ENCODE data around the gene CSRP1. TPM values are rescaled to one million over a fixed set of nuclear protein-coding genes. Genes with fewer than 3 reads are reported as not detected.

CSRP1 gene
- total and polyA plus RNA-seq, 2 experiments from 2014 or later: 5.8 to 29.9 TPM

GRCh38 chr1:201525193-201525778 is 18.4 kb upstream of the CSRP1 start (continued):
- no peak for TF ChIP-seq REST (IDR thresholded peaks at IDR 0.05; ENCODE audit: unreplicated experiment)
- TF ChIP-seq EZH2phosphoT487 (IDR thresholded peaks at IDR 0.05; ENCODE audit: unreplicated experiment): no peak
- no peak for TF ChIP-seq ZNF114 (CRISPR knock-in tag; IDR thresholded peaks at IDR 0.05)
- TF ChIP-seq POLR2AphosphoS5 (IDR thresholded peaks at IDR 0.05; ENCODE audit: low read depth): no peak
- TF ChIP-seq ZNF462 (CRISPR knock-in tag; IDR thresholded peaks at IDR 0.05): no peak
- TF ChIP-seq CREB1 (CRISPR knock-in tag; IDR thresholded peaks at IDR 0.05; ENCODE audit: low read depth): no peak
